HG03064 (cell line): ENCODE measurements around the gene SYT2.

Source experiments
- ATAC-seq: cut with Tn5 transposase; IDR thresholded peaks from one replicate; pipeline ENCODE4 v1.9.1; 2021; ENCODE audit warnings: low read depth; ENCODE audit not compliant: unreplicated experiment

SYT2 gene

DNA sequence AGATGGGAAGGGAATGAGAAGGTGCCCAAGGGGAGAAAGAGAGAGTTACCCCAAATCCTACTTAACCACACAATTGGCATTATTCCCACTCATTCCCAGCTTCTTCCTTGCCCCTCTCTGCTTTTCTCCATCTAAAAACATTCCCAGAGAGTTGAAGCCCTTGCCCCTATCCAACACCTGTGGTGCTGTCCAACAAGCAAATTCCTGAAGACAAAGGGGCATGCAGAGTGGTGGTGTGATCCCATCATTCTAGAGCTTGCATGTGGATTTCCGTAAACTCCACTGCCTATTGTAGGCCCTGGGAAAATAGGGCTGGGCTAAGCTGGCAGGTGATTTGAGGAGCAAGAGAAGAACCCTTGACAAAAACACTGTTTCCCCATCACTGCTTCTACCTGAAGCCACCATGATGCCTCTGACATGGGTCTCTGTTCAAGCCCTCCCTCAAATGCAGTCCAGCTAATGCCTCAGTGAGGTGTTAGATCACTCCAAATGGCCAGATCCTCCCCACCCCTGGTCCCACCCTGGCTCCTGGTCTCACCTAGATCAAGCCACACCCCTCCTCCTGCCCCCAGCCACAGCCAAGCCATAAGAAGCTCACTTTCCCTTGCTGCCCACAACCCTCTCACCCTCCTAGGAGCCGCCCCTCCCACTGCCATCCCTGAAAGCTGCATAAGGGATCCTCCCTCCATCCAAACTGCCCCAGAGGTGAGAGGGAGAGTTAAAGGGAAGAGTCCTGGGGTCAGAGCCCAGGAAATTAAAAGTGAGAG lies 29.5 kb downstream of the SYT2 start:
- ATAC-seq: no peak

DNA sequence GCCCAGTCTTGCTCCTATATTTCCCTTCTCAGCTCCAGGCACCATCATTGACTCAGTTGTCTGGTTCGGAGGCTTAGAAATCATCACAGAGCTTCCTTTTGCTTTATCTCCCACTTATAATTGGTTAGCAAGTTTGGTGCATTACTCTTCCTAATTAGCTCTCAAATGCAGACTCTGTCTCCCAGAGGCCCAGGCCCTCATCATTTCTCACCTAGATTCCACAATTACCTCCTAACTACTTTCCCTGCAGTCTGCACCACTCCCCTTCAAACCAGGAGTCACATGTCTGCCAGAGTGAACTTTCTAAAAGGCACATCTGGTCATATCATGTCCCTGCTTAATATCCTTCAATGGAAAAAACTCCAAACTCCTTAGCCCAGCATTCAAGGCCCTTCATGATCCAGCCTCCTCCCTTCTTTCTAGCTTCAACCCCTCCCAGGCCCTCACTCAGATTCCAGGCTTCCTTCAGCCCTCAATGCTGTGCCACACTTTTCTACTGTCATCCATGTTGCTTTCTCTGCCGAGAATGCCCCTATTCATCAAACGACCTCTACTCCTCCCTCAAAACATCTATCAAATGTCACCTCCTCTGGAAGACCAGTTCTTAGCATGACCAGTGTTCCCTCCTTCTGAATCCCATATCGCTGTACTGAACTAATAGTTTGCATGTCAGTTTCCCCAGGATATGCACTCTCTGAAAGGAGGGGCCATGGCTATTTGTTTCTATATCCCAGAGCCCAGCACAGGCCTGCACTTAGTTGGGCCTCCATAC lies 30.7 kb downstream of the SYT2 start:
- no peak for ATAC-seq

DNA sequence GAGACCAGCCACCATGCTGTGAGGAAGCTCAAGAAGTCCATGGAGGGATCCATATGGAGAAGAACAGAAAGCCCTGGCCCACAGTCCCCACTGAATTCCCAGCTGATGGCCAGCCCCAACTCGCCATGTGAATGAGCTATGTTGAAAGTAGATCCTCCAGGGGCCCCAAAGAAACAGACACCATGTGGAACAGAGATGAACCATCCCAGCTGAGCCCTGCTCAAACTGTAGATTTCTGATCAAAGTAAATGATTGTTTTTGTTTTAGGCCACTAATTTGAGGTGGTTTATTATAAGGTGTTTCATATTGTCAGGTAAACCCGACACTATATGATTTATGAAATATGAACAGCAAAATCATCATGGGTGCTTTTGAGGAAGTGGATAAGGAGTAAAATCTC lies 32.8 kb downstream of the SYT2 start:
- ATAC-seq: no peak

DNA sequence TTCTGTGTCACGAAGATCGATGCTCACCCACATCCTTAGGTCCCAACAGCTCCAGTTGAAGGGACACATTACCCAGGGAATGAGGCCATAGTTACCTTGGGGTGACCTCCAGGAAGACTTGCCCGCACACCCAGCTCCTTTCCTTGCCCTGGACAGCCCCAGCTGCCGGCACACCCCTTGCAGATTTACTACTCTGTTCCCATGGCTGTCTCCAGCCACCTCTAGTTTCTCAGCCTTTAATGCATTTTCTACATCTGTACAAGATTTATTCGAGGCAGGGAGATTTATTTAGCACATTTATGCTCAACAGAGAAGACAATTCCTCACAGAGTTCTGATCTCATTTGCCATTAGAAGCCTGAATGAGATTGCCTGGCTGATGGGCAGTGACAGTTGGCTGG lies 36.7 kb downstream of the SYT2 start:
- ATAC-seq: no peak

DNA sequence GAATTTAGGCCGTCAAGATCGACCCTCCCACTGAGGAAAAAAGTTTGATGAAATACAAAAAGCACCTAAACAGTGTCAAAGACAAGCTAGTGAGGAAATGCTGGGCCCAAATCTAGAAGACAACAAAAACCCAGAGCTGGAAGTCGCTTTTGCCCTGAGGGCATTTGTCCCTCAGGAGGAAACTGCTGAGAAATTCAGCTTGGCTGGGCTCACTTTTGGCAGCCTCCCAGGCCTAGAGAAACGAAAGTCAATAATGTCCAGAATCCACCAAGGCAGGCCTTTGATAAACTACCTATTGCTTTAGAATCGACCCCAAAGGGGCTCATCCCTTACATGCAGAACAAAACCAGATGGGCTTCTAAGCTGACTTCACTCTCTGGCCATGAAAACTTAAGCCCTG lies 38.9 kb downstream of the SYT2 start:
- no peak for ATAC-seq

DNA sequence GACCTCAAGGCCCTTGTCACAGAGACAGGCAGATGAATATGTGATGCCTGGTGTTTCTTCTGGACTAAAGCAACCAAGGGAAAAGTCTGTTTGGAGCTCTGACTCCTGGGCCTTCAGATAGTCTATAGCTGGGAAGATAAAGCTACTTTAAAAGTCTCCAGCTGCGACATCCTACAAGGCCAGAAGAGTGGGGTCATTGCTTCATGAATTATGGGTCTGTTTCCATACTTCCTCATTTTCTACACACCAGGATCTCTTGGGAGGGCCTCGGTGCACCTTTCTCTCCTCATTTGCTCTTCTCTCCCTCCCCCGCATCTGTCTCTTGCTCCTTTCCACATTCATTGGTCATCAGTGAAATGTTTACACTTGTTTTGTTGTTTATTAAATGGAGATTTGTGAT lies 44.8 kb downstream of the SYT2 start:
- ATAC-seq: no peak

DNA sequence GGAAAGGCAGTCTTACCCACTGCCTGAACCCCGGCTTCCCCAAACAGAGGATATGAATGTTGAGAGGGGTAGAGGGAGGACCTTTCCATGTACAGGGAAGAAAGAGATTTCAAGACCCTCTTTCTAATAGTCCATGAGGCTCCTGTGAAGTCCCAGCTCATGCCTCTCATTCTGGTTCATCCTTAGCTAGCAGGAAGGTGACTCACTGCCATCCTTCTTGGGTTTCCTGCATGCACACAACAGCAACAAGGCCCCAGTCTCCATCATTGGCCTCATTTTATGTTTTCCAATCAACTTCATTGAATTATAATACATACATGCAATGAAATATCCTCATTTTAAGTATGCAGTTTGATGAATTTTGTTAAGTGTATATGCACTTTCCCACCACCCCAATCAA lies 46.2 kb downstream of the SYT2 start:
- no peak for ATAC-seq

DNA sequence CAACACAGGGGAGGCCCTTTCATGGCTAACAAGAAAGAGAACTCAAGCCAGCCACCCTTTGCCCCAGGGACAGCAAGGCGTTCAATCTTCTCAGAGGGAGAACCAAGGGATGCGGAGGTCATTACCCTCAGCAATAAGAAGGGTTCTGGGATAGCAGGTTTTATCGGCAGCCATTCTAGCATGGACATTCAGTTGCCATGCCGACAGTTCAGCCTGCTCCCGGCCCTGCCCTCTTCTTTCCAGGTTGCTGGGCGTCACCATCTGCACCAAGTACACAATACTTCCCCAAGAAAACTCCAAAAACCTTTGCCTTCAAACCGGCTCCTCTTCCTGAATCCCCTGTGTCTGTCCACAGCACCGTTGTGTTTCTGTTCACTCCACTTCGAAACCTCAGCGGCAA lies 47.1 kb downstream of the SYT2 start:
- ATAC-seq: no peak

DNA sequence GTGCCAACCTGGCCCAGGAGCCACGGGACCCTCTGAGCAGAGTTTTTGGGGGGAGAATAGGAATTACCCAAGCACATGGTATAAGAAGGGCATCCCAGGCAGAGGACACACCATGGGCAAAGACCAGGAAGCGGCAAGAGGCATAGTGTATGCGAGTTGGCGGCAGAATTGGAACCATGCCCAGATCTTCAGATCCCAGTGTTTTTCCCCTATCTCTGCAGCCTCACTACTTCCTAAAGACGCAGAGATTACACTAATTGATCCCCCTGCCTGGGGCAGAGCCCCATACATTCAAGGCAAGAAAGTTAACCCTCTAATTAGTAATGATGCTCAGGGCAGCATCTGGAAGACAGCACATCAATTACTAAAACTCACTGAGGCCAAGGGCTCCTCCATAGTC lies 48.2 kb downstream of the SYT2 start:
- ATAC-seq: no peak

DNA sequence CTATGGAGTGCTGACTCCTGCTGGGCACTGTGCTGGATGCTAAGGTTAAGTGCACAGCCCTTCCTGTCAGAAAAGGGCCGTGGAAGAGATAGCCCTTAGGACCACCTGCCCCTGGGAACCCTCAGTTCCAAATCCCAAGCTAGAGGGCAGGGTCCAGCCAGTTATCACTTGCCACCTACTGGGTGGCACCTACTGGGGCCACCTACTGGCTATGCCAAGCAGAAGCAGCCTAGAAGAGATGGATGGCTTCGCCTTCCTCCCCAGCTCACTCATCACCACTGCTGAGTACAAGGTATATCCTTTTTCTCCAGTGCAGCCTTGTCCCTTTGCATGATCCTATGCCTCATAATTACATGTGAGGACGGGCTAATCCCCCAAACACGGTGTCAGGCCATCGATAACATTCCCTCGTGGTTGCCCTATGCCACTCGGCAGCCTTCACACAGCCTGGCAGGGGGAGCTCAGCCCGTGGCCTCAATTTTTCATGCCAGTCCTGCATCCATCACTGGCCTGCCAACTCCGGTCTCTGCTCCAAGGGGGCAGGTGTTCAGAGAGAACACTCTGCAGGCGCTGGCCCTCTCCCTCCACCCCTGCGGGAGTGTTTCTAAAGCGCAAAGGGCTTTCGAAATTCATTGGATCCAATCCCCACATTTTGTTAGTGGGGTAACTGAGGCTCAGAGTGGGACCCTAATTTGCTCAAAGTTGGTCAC lies 49.0 kb downstream of the SYT2 start:
- ATAC-seq: no peak

DNA sequence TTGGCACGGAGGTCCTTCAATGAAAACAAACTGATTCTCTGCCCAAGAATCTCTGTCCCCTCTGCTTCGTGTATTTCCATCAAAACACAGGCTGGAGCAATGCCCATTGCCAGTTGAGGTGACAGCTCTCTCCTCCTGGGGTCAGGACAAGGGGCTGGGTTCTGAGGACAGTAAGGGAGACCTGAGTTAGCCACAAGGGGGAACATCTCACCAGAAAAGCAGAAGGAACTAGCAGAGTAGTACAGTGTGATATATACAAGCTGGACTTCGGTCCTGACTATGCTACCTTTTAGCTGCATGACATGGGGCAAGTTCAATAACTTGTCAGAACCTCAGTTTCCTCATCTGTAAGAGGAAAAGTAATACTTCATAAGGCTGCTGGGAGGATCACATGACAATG lies 50.3 kb downstream of the SYT2 start:
- ATAC-seq: no peak

DNA sequence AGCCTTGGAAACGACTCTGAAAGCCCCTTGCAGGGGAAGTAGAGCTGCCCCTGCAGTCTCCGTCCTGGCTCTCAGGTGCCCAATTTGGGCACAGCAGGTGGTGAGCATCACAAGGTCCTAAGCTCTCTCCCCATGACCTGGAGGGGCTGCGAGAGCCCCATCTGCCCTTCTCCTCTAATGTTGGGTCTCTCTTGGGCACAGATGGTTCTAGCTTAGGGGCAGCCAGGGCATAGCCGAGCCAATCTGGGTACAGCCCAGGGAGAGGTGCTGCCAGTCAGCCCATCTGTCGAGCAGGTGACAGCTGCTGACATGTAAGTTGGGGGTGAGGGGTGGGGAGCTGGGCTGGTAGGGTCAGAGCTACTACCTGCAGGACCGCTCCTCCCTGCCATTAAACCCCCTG lies 50.7 kb downstream of the SYT2 start:
- ATAC-seq: no peak

DNA sequence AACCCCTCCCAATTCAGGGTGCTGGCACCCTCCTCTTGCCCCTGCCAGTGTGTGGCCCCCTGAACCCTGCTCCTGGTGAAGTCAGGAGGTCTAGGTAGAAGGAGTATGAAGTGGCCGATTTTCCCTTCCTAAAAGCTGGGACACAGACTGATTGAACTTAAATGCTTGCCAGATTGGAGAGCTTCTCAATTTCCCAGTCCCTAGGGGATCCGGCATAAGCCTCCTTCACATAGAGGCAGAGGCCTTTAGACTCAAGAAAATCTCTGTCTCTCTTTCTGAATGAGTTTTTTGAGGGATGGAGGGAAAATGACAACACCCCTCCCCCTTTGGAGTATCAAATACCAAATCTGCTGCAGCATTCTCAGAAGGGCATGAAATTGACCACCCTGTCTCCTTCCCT lies 51.5 kb downstream of the SYT2 start:
- no peak for ATAC-seq

DNA sequence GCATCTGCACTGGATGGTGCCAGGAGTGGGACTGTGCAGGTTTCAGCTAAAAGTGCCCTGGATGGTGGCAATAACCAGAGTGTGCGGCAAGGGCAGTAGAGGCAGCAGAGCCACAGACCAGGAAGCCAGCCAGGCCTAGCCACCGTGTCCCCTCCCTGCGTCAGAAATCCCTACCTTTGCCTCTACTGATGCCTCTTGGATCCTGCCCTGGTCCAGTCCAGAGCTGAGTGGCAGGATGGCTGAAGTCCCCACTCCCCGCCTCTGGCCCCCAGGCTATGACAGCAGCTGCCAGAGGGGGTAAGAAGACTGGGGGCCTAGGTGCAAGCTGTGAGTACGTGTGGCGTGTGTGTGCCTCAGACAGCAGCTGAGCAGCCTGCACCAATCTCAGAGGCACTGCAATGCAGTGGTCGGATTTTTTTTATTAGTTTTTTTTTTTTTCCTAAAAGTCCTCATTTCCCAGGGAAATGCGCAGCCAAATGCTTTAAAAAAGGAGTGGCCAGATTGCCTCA lies 51.9 kb downstream of the SYT2 start:
- no peak for ATAC-seq

DNA sequence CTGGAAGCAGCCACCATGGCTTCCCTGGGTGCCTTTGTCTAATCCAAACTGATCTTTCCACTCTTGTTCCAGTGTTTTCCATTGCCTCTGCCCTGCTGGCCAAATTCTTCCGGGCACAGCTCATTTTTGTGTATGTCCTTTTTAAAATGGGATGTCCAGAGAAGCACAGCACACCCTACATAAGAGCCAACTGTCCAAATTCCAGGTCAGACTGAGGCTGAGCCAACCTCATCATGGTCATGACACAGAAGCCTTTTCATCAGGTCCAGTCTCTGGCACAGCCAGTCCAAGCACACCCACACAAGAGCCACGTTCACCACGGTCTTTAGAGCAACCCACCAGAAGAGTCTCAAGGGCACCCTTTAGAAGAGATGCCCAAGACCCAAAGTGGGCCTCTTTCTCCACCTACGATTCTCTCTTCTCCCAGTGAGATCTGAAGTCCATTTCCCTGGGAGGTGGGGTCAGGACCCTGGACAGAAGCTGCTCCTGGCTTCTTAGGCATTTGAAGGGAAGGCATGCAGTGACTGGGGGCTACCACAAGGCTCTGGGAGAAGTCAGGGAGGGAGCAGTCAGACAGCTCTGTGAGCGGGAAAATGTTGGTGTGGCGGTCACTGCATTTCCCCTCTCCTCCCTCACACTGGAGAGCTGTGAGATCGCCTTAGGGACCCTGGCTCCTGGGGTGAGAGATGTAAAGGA lies 53.2 kb downstream of the SYT2 start:
- no peak for ATAC-seq

DNA sequence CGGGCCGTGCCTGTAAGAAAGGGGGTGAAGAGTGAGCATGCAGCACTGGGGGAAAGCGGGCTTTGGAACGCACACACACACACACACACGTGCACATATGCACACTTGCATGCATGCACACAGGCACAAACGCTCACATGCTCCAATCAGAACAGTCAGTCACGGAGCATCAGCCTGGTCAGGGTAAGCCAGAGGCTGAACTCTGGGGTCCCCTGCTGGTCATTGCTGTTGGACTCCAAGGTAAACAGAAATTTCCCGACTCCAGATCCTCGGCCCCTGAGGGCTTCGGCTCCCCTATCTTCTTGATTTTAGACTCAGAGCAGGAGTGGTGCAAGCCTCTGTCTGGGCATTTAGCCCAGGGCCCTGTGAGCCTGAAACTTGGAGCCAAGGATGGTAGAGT lies 54.2 kb downstream of the SYT2 start:
- no peak for ATAC-seq

DNA sequence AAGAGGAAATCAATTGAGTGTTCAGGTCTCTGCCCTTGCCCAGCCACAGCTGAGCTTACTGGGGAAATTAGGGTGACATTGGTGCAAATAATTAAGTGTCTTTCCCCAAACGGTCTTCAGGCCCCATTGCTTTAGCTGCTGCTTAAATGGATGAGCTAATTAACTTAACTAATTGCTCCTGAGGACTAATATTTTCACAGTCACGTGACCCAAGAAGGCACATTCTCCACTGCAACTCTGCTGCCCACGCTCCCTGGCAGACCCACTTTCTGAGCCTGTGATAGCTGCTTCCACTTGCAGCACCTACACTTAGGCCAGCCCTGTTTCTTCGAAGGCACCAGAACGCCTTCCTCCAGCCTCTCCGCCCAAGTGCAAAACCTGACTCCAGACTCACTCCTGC lies 56.2 kb downstream of the SYT2 start:
- no peak for ATAC-seq

DNA sequence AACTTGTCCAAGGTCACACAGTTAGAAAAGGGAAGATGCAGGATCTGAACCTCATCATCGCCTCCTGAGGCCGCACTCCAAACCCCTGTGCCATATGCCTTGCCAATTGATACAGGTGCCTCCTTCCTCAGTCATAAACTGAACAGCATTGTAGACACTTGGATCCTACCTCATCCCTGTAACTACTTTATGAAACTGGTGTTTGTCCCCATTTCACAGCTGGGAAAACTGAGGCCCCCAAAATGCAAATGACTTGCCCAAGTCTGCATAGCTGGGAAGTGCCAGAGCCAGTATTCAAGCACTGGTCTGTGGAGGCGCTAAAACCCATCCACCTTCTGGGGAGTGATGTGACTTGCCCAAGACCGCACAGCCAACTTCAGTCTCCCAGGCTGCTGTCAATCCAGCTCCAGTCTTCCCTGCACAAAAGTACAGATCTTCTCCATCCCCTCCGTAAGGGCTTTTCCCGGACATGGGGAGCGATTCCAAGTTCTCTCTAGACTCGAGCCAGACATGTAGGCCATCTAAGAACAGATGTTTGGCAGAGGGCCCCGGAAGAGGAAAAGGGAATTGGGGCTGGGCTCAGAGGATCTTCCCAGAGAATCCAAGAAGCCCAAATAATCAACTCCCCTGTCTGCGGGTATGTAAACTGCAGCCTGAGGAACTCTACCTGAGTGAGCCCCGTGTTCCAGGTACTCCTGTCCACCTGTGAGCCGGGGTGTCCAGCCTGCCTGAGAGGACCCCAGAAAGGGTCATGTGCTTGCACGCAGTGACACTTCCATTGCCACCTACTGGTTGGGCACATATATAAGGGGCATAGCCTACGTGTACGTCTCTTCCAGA lies 60.5 kb downstream of the SYT2 start:
- ATAC-seq: no peak

DNA sequence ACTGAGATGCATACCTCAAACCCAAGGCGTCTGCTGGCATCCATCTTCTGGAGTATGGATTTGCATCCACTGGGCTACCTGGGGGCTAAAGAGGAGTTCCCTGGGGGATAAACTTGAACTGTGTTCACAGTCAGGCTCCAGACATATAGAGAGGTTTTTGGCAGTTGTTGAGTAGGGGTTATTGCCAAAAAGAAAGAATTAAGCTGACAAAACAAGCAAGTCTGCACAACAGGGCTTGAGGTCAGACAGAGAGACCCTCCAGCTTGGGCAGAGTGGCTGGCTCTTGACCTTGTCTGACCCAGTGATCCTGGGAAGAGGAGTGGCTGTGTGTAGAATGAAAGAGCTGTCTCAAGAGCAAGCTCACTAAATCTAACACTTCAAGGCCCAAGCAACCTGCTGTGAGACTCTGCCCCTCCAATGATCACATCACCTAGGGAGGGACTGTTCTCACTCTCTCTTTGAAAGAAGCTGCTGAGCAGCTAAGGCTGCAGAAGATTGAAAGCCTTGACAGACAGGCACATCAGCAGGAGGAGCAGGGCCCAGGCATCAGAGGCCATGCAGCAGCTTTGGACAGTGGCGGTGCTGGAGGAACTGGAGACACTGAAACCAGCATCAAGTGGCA lies 61.5 kb downstream of the SYT2 start:
- no peak for ATAC-seq

DNA sequence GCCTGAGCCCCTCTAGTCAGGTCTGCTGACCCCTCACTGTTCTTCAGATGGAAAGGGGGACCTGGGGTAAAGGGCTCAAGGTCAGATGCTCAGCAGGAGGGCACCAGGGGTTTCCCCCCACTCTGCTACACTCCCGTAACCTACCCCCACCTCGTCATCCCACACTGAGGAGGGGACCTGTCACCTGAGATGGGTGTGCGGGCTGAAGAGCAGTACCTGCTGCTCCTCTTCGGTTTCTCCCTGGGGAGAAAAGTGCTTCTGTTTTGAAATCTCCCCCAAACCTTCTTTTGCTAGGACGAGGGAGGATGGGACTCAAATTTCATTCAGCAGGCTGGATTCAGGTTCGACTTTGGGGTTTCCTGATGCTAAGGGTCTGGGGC lies 65.2 kb downstream of the SYT2 start:
- no peak for ATAC-seq
